ENCODE results near the gene NME4. TPM values are rescaled to one million over a fixed set of nuclear protein-coding genes. Genes with fewer than 3 reads are reported as not detected.

NME4 gene
- polyA plus RNA-seq, 4 donors, result 13.0 to 77.2 (median 34.9) TPM

DNA sequence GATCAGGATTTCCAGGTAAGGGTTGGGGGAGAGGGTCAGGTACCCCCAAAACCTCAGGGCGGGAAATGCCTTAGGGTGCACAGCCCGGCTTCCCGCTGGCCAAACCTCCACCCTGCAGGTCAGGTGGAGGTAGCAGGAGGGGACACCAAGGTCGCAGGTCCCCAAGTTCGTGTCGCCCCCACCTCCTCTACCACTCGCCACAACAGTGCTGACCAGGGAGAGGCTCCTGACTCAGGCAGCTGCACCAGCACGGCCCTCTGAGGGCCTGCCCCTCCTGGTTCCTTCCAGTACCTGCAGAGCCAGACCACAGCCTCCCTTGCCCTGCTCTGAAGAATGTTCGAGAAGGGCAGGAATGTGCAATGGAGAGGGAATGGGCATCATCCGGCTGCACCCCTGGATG is 30.5 kb upstream of the NME4 start:
- Histone ChIP-seq H3K27me3 (ENCODE audit: control insufficient read depth in 3 of 3, insufficient read depth in 3 of 3, low read length in 3 of 3) (peaks cover 0 to 10% (median 0%) of the 10 kb centered on the region in 3 donors), H3K4me3 (ENCODE audit: low read depth in 1 of 3, low read length in 3 of 3) (no peak overlapping the region), H3K9me3 (ENCODE audit: control insufficient read depth in 2 of 2, insufficient read depth in 1 of 2, low read depth in 1 of 2, low read length in 1 of 2) (no peaks in the 10 kb centered on the region), H3K4me1 (ENCODE audit: control insufficient read depth in 3 of 3, insufficient read depth in 2 of 3, low read depth in 1 of 3, low read length in 2 of 3) (peaks cover 0 to 18% (median 0%) of the 10 kb centered on the region in 3 donors), H3K36me3 (ENCODE audit: control insufficient read depth in 3 of 3, insufficient read depth in 2 of 3, low read depth in 1 of 3, low read length in 3 of 3) (peaks cover 4 to 48% (median 6%) of the 10 kb centered on the region in 3 donors), H3K27ac (ENCODE audit: low read depth in 1 of 3, low read length in 2 of 3) (no peak overlapping the region)
- FAIRE-seq (no peak), DNase-seq (no peak)
- 92 to 96% (median 94%) methylated on average over 10 of the region's 10 CpGs for WGBS, 3 donors

- Histone ChIP-seq H3K4me1 (ENCODE audit: control insufficient read depth in 3 of 3, insufficient read depth in 2 of 3, low read depth in 1 of 3, low read length in 2 of 3) (peaks cover 0 to 14% (median 0%) of the 10 kb centered on the region in 3 donors), H3K36me3 (ENCODE audit: control insufficient read depth in 3 of 3, insufficient read depth in 2 of 3, low read depth in 1 of 3, low read length in 3 of 3) (peaks cover 4 to 56% (median 9%) of the 10 kb centered on the region in 3 donors), H3K27ac (ENCODE audit: low read depth in 1 of 3, low read length in 2 of 3) (no peak overlapping the region), H3K4me3 (ENCODE audit: low read depth in 1 of 3, low read length in 3 of 3) (no peak overlapping the region), H3K9me3 (ENCODE audit: control insufficient read depth in 2 of 2, insufficient read depth in 1 of 2, low read depth in 1 of 2, low read length in 1 of 2) (no peaks in the 10 kb centered on the region), H3K27me3 (ENCODE audit: control insufficient read depth in 3 of 3, insufficient read depth in 3 of 3, low read length in 3 of 3) (peaks cover 0 to 10% (median 0%) of the 10 kb centered on the region in 3 donors)
- no peak for FAIRE-seq
- DNase-seq, result no peak
- WGBS, 3 donors, result 95 to 98% (median 96%) methylated on average over 16 to 18 of the region's 18 CpGs
Observed at GRCh38 chr16:367333-367903, 29.6 kb upstream of the NME4 start.

- H3K36me3 ChIP-seq (ENCODE audit: control insufficient read depth in 3 of 3, insufficient read depth in 2 of 3, low read depth in 1 of 3, low read length in 3 of 3), result peaks cover 4 to 68% (median 13%) of the 10 kb centered on the region in 3 donors
- FAIRE-seq (no peak), DNase-seq (no peak)
- no peak overlapping the region for H3K4me3 ChIP-seq (ENCODE audit: low read depth in 1 of 3, low read length in 3 of 3)
- H3K27me3 ChIP-seq (ENCODE audit: control insufficient read depth in 3 of 3, insufficient read depth in 3 of 3, low read length in 3 of 3), result peaks cover 0 to 10% (median 0%) of the 10 kb centered on the region in 3 donors
- H3K27ac ChIP-seq (ENCODE audit: low read depth in 1 of 3, low read length in 2 of 3), result no peak overlapping the region
- no peaks in the 10 kb centered on the region for H3K9me3 ChIP-seq (ENCODE audit: control insufficient read depth in 2 of 2, insufficient read depth in 1 of 2, low read depth in 1 of 2, low read length in 1 of 2)
- peaks cover 0 to 14% (median 0%) of the 10 kb centered on the region in 3 donors for H3K4me1 ChIP-seq (ENCODE audit: control insufficient read depth in 3 of 3, insufficient read depth in 2 of 3, low read depth in 1 of 3, low read length in 2 of 3)
- 93 to 96% (median 94%) methylated on average over 28 to 29 of the region's 29 CpGs for WGBS, 3 donors
Observed at GRCh38 chr16:368388-369158, 28.4 kb upstream of the NME4 start.

GRCh38 chr16:369275-369865 is 27.6 kb upstream of the NME4 start:
- WGBS, 3 donors, result 69 to 84% (median 79%) methylated on average over 20 of the region's 20 CpGs
- H3K27ac ChIP-seq (ENCODE audit: low read depth in 1 of 3, low read length in 2 of 3), result no peak overlapping the region
- H3K4me1 ChIP-seq (ENCODE audit: control insufficient read depth in 3 of 3, insufficient read depth in 2 of 3, low read depth in 1 of 3, low read length in 2 of 3), result peaks cover 0 to 14% (median 0%) of the 10 kb centered on the region in 3 donors
- FAIRE-seq (no peak), DNase-seq (no peak)
- H3K9me3 ChIP-seq (ENCODE audit: control insufficient read depth in 2 of 2, insufficient read depth in 1 of 2, low read depth in 1 of 2, low read length in 1 of 2), result no peaks in the 10 kb centered on the region
- H3K27me3 ChIP-seq (ENCODE audit: control insufficient read depth in 3 of 3, insufficient read depth in 3 of 3, low read length in 3 of 3), result peaks cover 0 to 4% (median 0%) of the 10 kb centered on the region in 3 donors
- peaks cover 4 to 76% (median 19%) of the 10 kb centered on the region in 3 donors for H3K36me3 ChIP-seq (ENCODE audit: control insufficient read depth in 3 of 3, insufficient read depth in 2 of 3, low read depth in 1 of 3, low read length in 3 of 3)
- peak overlapping the region in 2 of 3 donors; percentile 45 to 59 for H3K4me3 ChIP-seq (ENCODE audit: low read depth in 1 of 3, low read length in 3 of 3)

- peaks cover 6 to 81% (median 19%) of the 10 kb centered on the region in 3 donors for H3K36me3 ChIP-seq (ENCODE audit: control insufficient read depth in 3 of 3, insufficient read depth in 2 of 3, low read depth in 1 of 3, low read length in 3 of 3)
Observed at GRCh38 chr16:369866-370436, 27.0 kb upstream of the NME4 start.

DNA sequence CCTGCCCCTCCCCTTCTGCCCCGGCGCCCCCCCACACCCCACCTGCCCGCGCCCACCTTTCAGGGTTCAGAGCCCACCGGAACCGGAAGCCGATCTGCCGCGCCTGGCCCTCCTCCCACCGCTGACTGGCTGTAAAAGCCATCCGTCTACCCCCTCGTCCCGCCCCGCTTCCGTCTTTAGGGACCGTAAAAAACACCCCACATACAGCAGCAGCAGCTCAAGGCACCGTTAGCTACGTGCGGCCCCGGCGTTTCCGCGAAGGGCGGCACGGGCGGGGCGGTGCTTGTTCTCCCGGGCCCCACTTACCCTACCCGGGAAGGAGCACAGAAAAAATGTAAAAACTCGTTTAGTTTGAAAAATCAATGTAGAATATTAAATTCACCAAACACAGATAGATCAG is 26.6 kb upstream of the NME4 start, which contains the start of gene MRPL28:
MRPL28 (minus strand) TSS at position 96 of the 400 bp plus-strand sequence. CDS start 320 bp downstream, outside the sequence.
- Histone ChIP-seq H3K9me3 (ENCODE audit: control insufficient read depth in 2 of 2, insufficient read depth in 1 of 2, low read depth in 1 of 2, low read length in 1 of 2) (no peaks in the 10 kb centered on the region), H3K4me3 (ENCODE audit: low read depth in 1 of 3, low read length in 3 of 3) (peak within 1 kb of the TSS; percentile 44 to 59 (median 45)), H3K4me1 (ENCODE audit: control insufficient read depth in 3 of 3, insufficient read depth in 2 of 3, low read depth in 1 of 3, low read length in 2 of 3) (peaks cover 0 to 14% (median 0%) of the 10 kb centered on the region in 3 donors), H3K36me3 (ENCODE audit: control insufficient read depth in 3 of 3, insufficient read depth in 2 of 3, low read depth in 1 of 3, low read length in 3 of 3) (peaks cover 9 to 86% (median 21%) of the 10 kb centered on the region in 3 donors), H3K27me3 (ENCODE audit: control insufficient read depth in 3 of 3, insufficient read depth in 3 of 3, low read length in 3 of 3) (no peaks in the 10 kb centered on the region), H3K27ac (ENCODE audit: low read depth in 1 of 3, low read length in 2 of 3) (peak within 1 kb of the TSS in 2 of 3 donors; percentile 29 to 67)
- FAIRE-seq (no peak), DNase-seq (peak; percentile 95)
- 0 to 1% (median 1%) methylated on average over 21 to 30 of the region's 30 CpGs for WGBS, 3 donors

More at GRCh38 chr16:369866-370436, 27.0 kb upstream of the NME4 start:
- Histone ChIP-seq H3K9me3 (ENCODE audit: control insufficient read depth in 2 of 2, insufficient read depth in 1 of 2, low read depth in 1 of 2, low read length in 1 of 2) (no peaks in the 10 kb centered on the region), H3K4me3 (ENCODE audit: low read depth in 1 of 3, low read length in 3 of 3) (peak overlapping the region; percentile 44 to 59 (median 45)), H3K4me1 (ENCODE audit: control insufficient read depth in 3 of 3, insufficient read depth in 2 of 3, low read depth in 1 of 3, low read length in 2 of 3) (peaks cover 0 to 14% (median 0%) of the 10 kb centered on the region in 3 donors), H3K27me3 (ENCODE audit: control insufficient read depth in 3 of 3, insufficient read depth in 3 of 3, low read length in 3 of 3) (no peaks in the 10 kb centered on the region), H3K27ac (ENCODE audit: low read depth in 1 of 3, low read length in 2 of 3) (no peak overlapping the region)
- FAIRE-seq (no peak), DNase-seq (peak in 1 of 2 donors; percentile 46)
- WGBS, 3 donors, result 22 to 33% (median 28%) methylated on average over 35 to 44 of the region's 44 CpGs

DNA sequence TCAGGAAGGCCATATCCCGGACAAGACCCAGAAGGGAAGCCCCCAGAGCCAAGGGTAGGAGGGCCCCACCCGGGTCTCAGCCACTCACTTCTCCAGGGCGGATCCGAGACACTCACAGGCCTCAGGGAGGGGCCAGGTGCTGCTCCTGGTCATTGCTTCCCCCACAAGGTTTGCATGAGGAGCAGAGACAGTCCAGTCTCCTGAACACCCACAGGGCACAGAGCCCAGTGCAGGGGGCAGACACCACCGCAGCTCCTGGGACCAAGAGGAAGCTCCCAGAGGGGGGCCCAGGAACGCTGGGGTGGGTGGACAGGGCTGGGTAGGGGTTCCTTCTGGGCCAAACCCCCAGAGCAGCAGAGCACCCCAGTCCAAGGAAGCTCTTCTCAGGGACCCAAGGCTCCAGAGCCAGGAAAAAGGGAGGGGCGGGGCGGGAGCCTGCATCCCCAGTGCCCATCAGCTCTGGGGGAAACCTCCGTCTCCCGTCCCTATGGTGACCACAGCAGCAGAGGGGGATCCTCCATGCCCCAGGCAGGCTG is 26.0 kb upstream of the NME4 start:
- H3K4me1 ChIP-seq (ENCODE audit: control insufficient read depth in 3 of 3, insufficient read depth in 2 of 3, low read depth in 1 of 3, low read length in 2 of 3), result peaks cover 0 to 14% (median 0%) of the 10 kb centered on the region in 3 donors
- no peak for DNase-seq
- peak overlapping the region in 2 of 3 donors; percentile 29 to 67 for H3K27ac ChIP-seq (ENCODE audit: low read depth in 1 of 3, low read length in 2 of 3)
- FAIRE-seq, result no peak
- no peaks in the 10 kb centered on the region for H3K9me3 ChIP-seq (ENCODE audit: control insufficient read depth in 2 of 2, insufficient read depth in 1 of 2, low read depth in 1 of 2, low read length in 1 of 2)
- no peak overlapping the region for H3K4me3 ChIP-seq (ENCODE audit: low read depth in 1 of 3, low read length in 3 of 3)
- H3K36me3 ChIP-seq (ENCODE audit: control insufficient read depth in 3 of 3, insufficient read depth in 2 of 3, low read depth in 1 of 3, low read length in 3 of 3), result peaks cover 11 to 90% (median 24%) of the 10 kb centered on the region in 3 donors
- 57 to 70% (median 58%) methylated on average over 6 to 10 of the region's 10 CpGs for WGBS, 3 donors
- no peaks in the 10 kb centered on the region for H3K27me3 ChIP-seq (ENCODE audit: control insufficient read depth in 3 of 3, insufficient read depth in 3 of 3, low read length in 3 of 3)

All from small intestine (tissue), 7 donors.